Mesenchymal stem cell (in vitro differentiated cells and primary cell): ENCODE data around the gene FNDC8.

ENCODE experiments used
- DNase-seq: peaks from one replicate; pipeline ENCODE4 v3.0.0-alpha.2; 2013
- H2AFZ ChIP-seq: one replicate; pipeline ENCODE4 v1.6.1; 2013; ENCODE audit warnings: low read depth, mild to moderate bottlenecking, control low read depth, inconsistent platforms, low read length, moderate library complexity
- H2AK5ac ChIP-seq: 2 replicates; pipeline ENCODE4 v1.6.1; 2013; ENCODE audit warnings: low read length, moderate library complexity, mild to moderate bottlenecking, inconsistent platforms; ENCODE audit not compliant: severe bottlenecking
- H2BK120ac ChIP-seq: one replicate; pipeline ENCODE4 v1.6.1; 2013; ENCODE audit warnings: low read depth, mild to moderate bottlenecking, inconsistent platforms, low read length, moderate library complexity
- H2BK12ac ChIP-seq, 2 experiments: one replicate each; pipeline ENCODE4 v1.6.1; 2013; ENCODE audit warnings: inconsistent platforms in 2 of 2, low read length in 2 of 2, mild to moderate bottlenecking in 2 of 2, moderate library complexity in 2 of 2, control low read depth in 1 of 2
- H2BK15ac ChIP-seq: one replicate; pipeline ENCODE4 v1.6.1; 2013; ENCODE audit warnings: mild to moderate bottlenecking, low read depth, inconsistent platforms; ENCODE audit not compliant: poor library complexity, severe bottlenecking
- H2BK5ac ChIP-seq: 2 replicates; pipeline ENCODE4 v1.6.1; 2013; ENCODE audit warnings: low read depth, mild to moderate bottlenecking, low read length, control low read depth, inconsistent platforms; ENCODE audit not compliant: poor library complexity, severe bottlenecking
- H3K14ac ChIP-seq, 2 experiments: one replicate each; pipeline ENCODE4 v1.6.1; 2013; ENCODE audit warnings: inconsistent platforms in 2 of 2, low read length in 2 of 2, control low read depth in 1 of 2, mild to moderate bottlenecking in 1 of 2, moderate library complexity in 1 of 2
- H3K18ac ChIP-seq, 2 experiments: one replicate each; pipeline ENCODE4 v1.6.1; 2013; ENCODE audit warnings: inconsistent platforms in 2 of 2, low read length in 2 of 2, control low read depth in 1 of 2, low read depth in 1 of 2, mild to moderate bottlenecking in 1 of 2
- H3K23ac ChIP-seq, 2 experiments: one replicate each; pipeline ENCODE4 v1.6.1; 2013; ENCODE audit warnings: inconsistent platforms in 2 of 2, low read length in 2 of 2, mild to moderate bottlenecking in 2 of 2, moderate library complexity in 2 of 2, control low read depth in 1 of 2
- H3K27ac ChIP-seq: 2 replicates; pipeline ENCODE4 v1.5.1; 2013; ENCODE audit warnings: mild to moderate bottlenecking, moderate library complexity, low read length, control low read depth, inconsistent platforms; ENCODE audit not compliant: poor library complexity, severe bottlenecking
- H3K27me3 ChIP-seq, 2 experiments: 2 replicates each; pipeline versions ENCODE4 v1.6.1 to v1.7.0; 2013; ENCODE audit warnings: low read length in 2 of 2, mild to moderate bottlenecking in 2 of 2, moderate library complexity in 2 of 2, control low read depth in 1 of 2, inconsistent platforms in 1 of 2; ENCODE audit not compliant: control insufficient read depth in 1 of 2, insufficient read depth in 1 of 2
- H3K36me3 ChIP-seq, 2 experiments: 2 replicates each; pipeline versions ENCODE4 v1.6.1 to v1.7.0; 2013; ENCODE audit warnings: low read length in 2 of 2, control low read depth in 1 of 2, inconsistent platforms in 1 of 2, low read depth in 1 of 2, mild to moderate bottlenecking in 1 of 2; ENCODE audit not compliant: insufficient read depth in 2 of 2, control insufficient read depth in 1 of 2
- H3K4ac ChIP-seq, 2 experiments: one replicate each; pipeline ENCODE4 v1.6.1; 2013; ENCODE audit warnings: inconsistent platforms in 2 of 2, low read length in 2 of 2, mild to moderate bottlenecking in 2 of 2, moderate library complexity in 2 of 2, control low read depth in 1 of 2, low read depth in 1 of 2
- H3K4me1 ChIP-seq: 2 replicates; pipeline ENCODE4 v1.6.1; 2013; ENCODE audit warnings: low read depth, low read length, control low read depth; ENCODE audit not compliant: control insufficient read depth, insufficient read depth
- H3K4me2 ChIP-seq: 2 replicates; pipeline ENCODE4 v1.6.1; 2013; ENCODE audit warnings: low read length, mild to moderate bottlenecking, inconsistent platforms; ENCODE audit not compliant: poor library complexity, severe bottlenecking
- H3K4me3 ChIP-seq, 2 experiments: 2 replicates each; pipeline versions ENCODE4 v1.5.1 to v1.7.0; 2013; ENCODE audit warnings: low read length in 2 of 2, mild to moderate bottlenecking in 2 of 2, control low read depth in 1 of 2, low read depth in 1 of 2; ENCODE audit not compliant: insufficient read depth in 1 of 2
- H3K79me1 ChIP-seq: replicated peaks from 2 replicates; pipeline ENCODE4 v1.6.1; 2013; ENCODE audit warnings: mild to moderate bottlenecking, control low read depth, low read length, inconsistent platforms; ENCODE audit not compliant: poor library complexity, severe bottlenecking
- H3K9ac ChIP-seq: 2 replicates; pipeline ENCODE4 v1.7.0; 2013; ENCODE audit warnings: mild to moderate bottlenecking, low read length, moderate library complexity
- H3K9me3 ChIP-seq: 2 replicates; pipeline ENCODE4 v1.7.0; 2013; ENCODE audit warnings: mild to moderate bottlenecking, low read length; ENCODE audit not compliant: control insufficient read depth
- H4K8ac ChIP-seq: one replicate; pipeline ENCODE4 v1.6.1; 2013; ENCODE audit warnings: inconsistent platforms, mild to moderate bottlenecking, low read length, moderate library complexity
- H4K91ac ChIP-seq: one replicate; pipeline ENCODE4 v1.6.1; 2013; ENCODE audit warnings: mild to moderate bottlenecking, low read length, inconsistent platforms
- WGBS: methylation state at CpG from one replicate; pipeline ENCODE4 v1.1.7; 2013; ENCODE audit warnings: mixed read lengths; 5-methylcytosine and 5-hydroxymethylcytosine counted together

Gene FNDC8

DNA sequence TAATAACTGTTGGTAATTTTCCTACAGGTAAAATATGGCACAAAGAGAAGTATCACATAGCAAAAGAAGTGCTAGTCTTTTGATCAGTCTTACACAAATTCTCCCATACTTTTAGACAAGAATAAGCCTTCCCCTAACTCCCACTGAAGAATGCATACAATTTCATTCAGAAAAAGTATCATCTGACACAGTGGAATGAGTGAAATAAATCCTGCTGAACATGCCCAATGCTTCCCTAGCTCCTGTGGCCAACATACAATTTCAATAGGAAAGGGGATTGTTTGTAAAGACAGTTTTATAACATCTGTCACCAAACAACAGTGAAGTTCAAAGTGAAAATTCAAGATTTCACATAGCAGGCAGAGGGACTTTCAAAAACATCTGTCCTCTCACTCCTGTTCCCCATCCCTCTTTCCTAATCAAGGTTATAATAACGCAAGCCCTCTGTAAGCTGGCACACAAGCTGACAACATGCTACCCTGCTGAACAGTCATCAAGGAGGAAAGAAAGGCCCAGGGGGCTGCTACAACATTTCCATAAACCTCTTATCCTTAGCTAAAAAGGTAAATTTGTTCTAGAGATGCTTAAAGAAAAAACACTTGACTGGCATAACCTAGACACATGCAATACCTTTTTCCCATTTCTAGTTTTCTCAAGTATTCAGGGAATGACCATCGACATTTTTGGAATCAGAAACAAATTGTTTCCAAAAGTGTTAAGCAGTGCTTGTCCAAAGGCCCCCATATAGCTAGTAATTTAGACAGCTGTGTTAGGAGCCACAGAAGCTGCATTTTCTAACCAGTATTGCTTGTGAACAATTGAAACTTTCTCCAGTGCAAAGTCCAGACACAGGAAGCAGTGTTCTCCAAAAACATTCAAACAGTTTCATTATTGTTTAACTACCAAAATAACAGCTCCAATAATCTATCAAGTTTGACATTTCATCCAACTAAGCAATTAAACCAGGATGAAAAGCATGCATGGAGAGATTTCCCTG, 46.4 kb upstream of the FNDC8 start:
- Histone ChIP-seq H2BK15ac (no peak overlapping the region), H3K79me1 (no peaks in the 10 kb centered on the region), H3K36me3 (peaks cover 0 to 4% of the 10 kb centered on the region in 2 experiments), H2BK12ac (no peak overlapping the region), H4K8ac (no peak overlapping the region), H3K4me2 (no peak overlapping the region), H2AK5ac (peak overlapping the region; percentile 73), H3K4me3 (no peak overlapping the region), H3K23ac (no peak overlapping the region), H3K4ac (no peak overlapping the region), H3K4me1 (peaks cover 7% of the 10 kb centered on the region), H2BK5ac (peak overlapping the region; percentile 74), H3K18ac (no peak overlapping the region), H2BK120ac (no peak overlapping the region), H3K27me3 (no peaks in the 10 kb centered on the region), H3K9ac (no peak overlapping the region), H3K14ac (no peak overlapping the region), H4K91ac (no peak overlapping the region), H3K27ac (peak overlapping the region; percentile 84), H2AFZ (no peak overlapping the region), H3K9me3 (no peaks in the 10 kb centered on the region)
- no peak for DNase-seq
- WGBS, result 86% methylated on average over 2 of the region's 2 CpGs

DNA sequence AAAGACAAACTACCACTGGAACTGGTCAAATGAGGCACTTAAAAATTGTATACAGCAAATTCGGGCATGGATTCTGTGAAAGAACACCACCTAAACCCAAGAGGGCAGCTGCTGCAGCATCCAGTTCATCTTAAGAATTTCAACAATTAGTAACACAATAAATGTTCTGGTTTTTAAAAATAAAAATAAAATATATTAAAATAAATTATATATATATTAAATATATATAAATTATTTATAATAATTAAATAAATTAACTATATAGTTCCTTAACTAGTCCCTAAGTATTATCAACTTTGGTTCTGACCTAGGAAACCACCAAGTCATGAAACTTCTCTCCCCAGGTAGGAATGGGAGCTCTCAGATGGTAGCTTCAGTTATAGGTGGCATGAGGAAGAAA, 44.5 kb upstream of the FNDC8 start:
- Histone ChIP-seq H3K9ac (no peak overlapping the region), H3K79me1 (no peaks in the 10 kb centered on the region), H3K27ac (peak overlapping the region; percentile 32), H3K4me3 (no peak overlapping the region), H3K4me2 (no peak overlapping the region), H2BK15ac (no peak overlapping the region), H3K27me3 (no peaks in the 10 kb centered on the region), H2BK120ac (no peak overlapping the region), H4K8ac (no peak overlapping the region), H2BK5ac (no peak overlapping the region), H4K91ac (no peak overlapping the region), H3K36me3 (no peaks in the 10 kb centered on the region), H3K4me1 (peaks cover 5% of the 10 kb centered on the region), H3K23ac (no peak overlapping the region), H3K4ac (no peak overlapping the region), H2BK12ac (no peak overlapping the region), H3K14ac (no peak overlapping the region), H2AK5ac (peak overlapping the region; percentile 93), H2AFZ (no peak overlapping the region), H3K9me3 (no peaks in the 10 kb centered on the region), H3K18ac (no peak overlapping the region)
- 100% methylated on average over 1 of the region's 1 CpG for WGBS
- DNase-seq, result no peak

DNA sequence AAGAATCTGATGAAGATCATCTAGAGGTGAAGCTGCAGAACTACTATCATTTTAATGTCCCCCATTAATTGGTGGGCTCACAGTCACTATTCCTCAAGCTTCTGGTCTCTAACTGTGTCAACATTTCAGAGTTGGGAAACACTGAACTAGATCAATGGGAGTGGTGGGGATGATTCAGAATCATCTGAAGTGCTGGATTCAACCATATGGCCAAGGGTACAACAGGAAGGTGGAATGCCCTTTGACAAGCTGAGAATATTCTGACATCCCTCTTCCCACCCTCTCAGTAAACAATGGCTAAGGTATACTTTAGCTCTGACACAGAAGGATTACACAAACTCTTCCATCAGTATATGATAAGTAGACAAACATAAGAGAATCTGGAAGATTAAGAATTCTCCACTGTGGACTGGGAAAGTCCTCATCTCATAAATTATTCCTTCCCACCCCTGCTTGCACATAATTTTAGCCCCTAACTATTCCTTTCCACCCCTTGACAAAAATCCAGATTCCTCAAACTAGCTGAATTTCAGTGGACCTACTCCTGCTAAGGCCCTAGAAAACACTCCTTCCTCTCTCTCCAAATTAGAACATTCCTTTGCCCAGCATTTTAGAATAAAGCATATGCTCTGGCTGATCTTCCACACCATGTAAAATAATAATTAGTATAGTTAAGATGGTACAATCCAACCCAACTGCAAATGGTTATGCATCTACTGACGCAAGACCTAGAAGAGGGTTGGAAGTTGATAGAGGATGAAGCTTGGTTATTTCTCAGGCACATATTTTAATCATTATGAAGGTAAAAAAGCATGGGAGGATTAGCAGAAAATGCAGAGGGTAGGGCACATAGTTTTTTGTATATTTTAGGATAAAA, 41.6 kb upstream of the FNDC8 start:
- H3K9ac ChIP-seq, result no peak overlapping the region
- H2BK120ac ChIP-seq, result no peak overlapping the region
- H2AK5ac ChIP-seq, result peak overlapping the region; percentile 87
- DNase-seq, result peak; percentile 63
- H4K91ac ChIP-seq, result no peak overlapping the region
- no peaks in the 10 kb centered on the region for H3K27me3 ChIP-seq
- peak overlapping the region in 1 of 2 experiments; percentile 18 for H3K18ac ChIP-seq
- H3K27ac ChIP-seq, result no peak overlapping the region
- H3K4me3 ChIP-seq, result no peak overlapping the region
- no peaks in the 10 kb centered on the region for H3K79me1 ChIP-seq
- no peak overlapping the region for H3K14ac ChIP-seq
- no peak overlapping the region for H2AFZ ChIP-seq
- no peak overlapping the region for H3K4me2 ChIP-seq
- no peak overlapping the region for H3K4ac ChIP-seq
- no peak overlapping the region for H3K23ac ChIP-seq
- no peak overlapping the region for H4K8ac ChIP-seq
- 100% methylated on average over 1 of the region's 1 CpG for WGBS
- no peaks in the 10 kb centered on the region for H3K9me3 ChIP-seq
- H3K36me3 ChIP-seq, result no peaks in the 10 kb centered on the region
- no peak overlapping the region for H2BK12ac ChIP-seq
- H3K4me1 ChIP-seq, result peaks cover 8% of the 10 kb centered on the region
- no peak overlapping the region for H2BK5ac ChIP-seq
- H2BK15ac ChIP-seq, result no peak overlapping the region

DNA sequence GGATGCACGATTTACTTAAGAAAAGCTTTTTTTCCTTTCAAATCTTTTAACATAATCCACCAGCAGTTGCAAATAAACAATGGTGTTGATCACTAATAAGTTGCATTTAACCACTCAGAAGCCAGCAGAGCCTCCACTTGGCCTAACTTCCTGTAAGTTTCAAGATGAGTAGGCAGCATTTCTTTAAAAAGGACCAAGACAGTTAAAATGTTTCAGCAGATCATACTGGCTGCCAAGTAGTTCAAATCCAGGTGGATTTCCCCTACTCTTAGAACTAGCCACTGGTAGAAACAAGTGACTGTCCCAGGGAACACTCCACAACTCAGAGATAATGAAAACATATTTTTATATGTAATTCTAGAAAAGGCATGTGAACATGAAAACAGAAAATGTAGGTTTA, 40.9 kb upstream of the FNDC8 start:
- H3K9me3 ChIP-seq, result no peaks in the 10 kb centered on the region
- H3K14ac ChIP-seq, result no peak overlapping the region
- H4K91ac ChIP-seq, result no peak overlapping the region
- no peak overlapping the region for H2BK12ac ChIP-seq
- peak overlapping the region; percentile 40 for H3K27ac ChIP-seq
- H4K8ac ChIP-seq, result no peak overlapping the region
- no peak overlapping the region for H2BK120ac ChIP-seq
- no peaks in the 10 kb centered on the region for H3K27me3 ChIP-seq
- no peak overlapping the region for H2AK5ac ChIP-seq
- H3K79me1 ChIP-seq, result no peaks in the 10 kb centered on the region
- no peak overlapping the region for H3K23ac ChIP-seq
- H3K9ac ChIP-seq, result no peak overlapping the region
- H3K18ac ChIP-seq, result peak overlapping the region in 1 of 2 experiments; percentile 37
- no peak overlapping the region for H3K4me3 ChIP-seq
- H3K4me1 ChIP-seq, result peaks cover 9% of the 10 kb centered on the region
- no peak overlapping the region for H2BK15ac ChIP-seq
- no peak overlapping the region for H2AFZ ChIP-seq
- H3K4me2 ChIP-seq, result no peak overlapping the region
- H2BK5ac ChIP-seq, result no peak overlapping the region
- no peak overlapping the region for H3K4ac ChIP-seq
- no CpG with 5 or more reads among the region's 1 CpG for WGBS
- no peak for DNase-seq
- no peaks in the 10 kb centered on the region for H3K36me3 ChIP-seq
